Hepatocyte (in vitro differentiated cells): Measurements from ENCODE around the gene TIMM23.

ENCODE experiments used
- EZH2phosphoT487 ChIP-seq: fragments of 200-600 bp; sonication (generic); IDR thresholded peaks from one replicate; pipeline ENCODE4 v1.6.1; 2018; ENCODE audit warnings: antibody characterized with exemption, mild to moderate bottlenecking, low read depth, moderate library complexity; ENCODE audit not compliant: unreplicated experiment, severe bottlenecking
- TF ChIP-seq, protein P1 (sequence below): fragments of 200-600 bp; sonication (generic); IDR thresholded peaks from 2 replicates; pipeline ENCODE4 v1.5.1; 2016; ENCODE audit warnings: antibody characterized with exemption, mild to moderate bottlenecking; ENCODE audit not compliant: poor library complexity

DNA sequence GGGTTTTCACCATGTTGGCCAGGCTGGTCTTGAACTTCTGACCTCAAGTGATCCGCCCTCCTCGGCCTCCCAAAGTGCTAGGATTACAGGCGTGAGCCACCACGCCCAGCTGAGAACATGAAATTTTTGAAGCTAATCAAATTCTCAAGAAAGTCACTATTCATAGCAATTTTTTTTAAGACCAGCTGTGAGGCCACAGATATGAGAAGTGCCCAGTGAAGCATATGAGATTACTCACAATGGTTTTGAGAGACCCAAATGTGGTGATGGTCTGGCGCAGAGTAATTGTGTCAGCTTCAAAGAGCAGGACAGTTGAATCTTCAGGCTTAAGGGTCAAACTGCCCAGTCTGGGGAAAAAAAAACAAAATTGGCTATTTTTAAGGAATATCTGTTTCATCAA, 41.9 kb downstream of the TIMM23 start:
- TF ChIP-seq, protein P1, sequence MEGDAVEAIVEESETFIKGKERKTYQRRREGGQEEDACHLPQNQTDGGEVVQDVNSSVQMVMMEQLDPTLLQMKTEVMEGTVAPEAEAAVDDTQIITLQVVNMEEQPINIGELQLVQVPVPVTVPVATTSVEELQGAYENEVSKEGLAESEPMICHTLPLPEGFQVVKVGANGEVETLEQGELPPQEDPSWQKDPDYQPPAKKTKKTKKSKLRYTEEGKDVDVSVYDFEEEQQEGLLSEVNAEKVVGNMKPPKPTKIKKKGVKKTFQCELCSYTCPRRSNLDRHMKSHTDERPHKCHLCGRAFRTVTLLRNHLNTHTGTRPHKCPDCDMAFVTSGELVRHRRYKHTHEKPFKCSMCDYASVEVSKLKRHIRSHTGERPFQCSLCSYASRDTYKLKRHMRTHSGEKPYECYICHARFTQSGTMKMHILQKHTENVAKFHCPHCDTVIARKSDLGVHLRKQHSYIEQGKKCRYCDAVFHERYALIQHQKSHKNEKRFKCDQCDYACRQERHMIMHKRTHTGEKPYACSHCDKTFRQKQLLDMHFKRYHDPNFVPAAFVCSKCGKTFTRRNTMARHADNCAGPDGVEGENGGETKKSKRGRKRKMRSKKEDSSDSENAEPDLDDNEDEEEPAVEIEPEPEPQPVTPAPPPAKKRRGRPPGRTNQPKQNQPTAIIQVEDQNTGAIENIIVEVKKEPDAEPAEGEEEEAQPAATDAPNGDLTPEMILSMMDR, result no peak
- no peak for TF ChIP-seq EZH2phosphoT487
